SU-DHL-6 (cell line): ENCODE results near the gene EDIL3.

Experiments
- H2AFZ ChIP-seq: fragments of 200-600 bp; sonication (generic); 2 replicates; pipeline ENCODE4 v1.6.1; 2014; ENCODE audit warnings: low read depth, mild to moderate bottlenecking, moderate library complexity, mixed read lengths, antibody characterized with exemption, low read length; ENCODE audit not compliant: severe bottlenecking
- H3F3A ChIP-seq: fragments of 200-600 bp; shearing (Covaris generic); 2 replicates; pipeline ENCODE4 v1.6.0; 2016; ENCODE audit warnings: antibody characterized with exemption, mild to moderate bottlenecking; ENCODE audit not compliant: insufficient read depth
- H3K27ac ChIP-seq: fragments of 200-600 bp; sonication (generic); 2 replicates; pipeline ENCODE4 v1.5.1; 2016; ENCODE audit warnings: low read depth, mild to moderate bottlenecking, low read length, moderate library complexity, mixed read lengths
- H3K27me3 ChIP-seq: fragments of 200-600 bp; sonication (generic), shearing (Covaris generic); 2 replicates; pipeline ENCODE4 v1.6.0; 2014; ENCODE audit warnings: mild to moderate bottlenecking, low read length
- H3K36me3 ChIP-seq: fragments of 200-600 bp; sonication (generic); 2 replicates; pipeline ENCODE4 v1.6.1; 2014; ENCODE audit warnings: mild to moderate bottlenecking, low read length, mixed read lengths
- H3K4me2 ChIP-seq: fragments of 300-600, 200-600 bp; shearing (Covaris generic), sonication (generic); 2 replicates; pipeline ENCODE4 v1.6.0; 2014; ENCODE audit warnings: low read length, low read depth, mild to moderate bottlenecking; ENCODE audit not compliant: poor library complexity, severe bottlenecking
- H3K4me3 ChIP-seq: fragments of 200-600 bp; sonication (generic); 2 replicates; pipeline ENCODE4 v1.5.1; 2014; ENCODE audit warnings: antibody characterized with exemption, low read length, mild to moderate bottlenecking, mixed read lengths; ENCODE audit not compliant: insufficient read depth, poor library complexity, severe bottlenecking
- H3K79me2 ChIP-seq: fragments of 200-600 bp; sonication (generic); 2 replicates; pipeline ENCODE4 v1.6.1; 2014; ENCODE audit warnings: mild to moderate bottlenecking, low read length, moderate library complexity; ENCODE audit not compliant: insufficient read depth
- H3K9ac ChIP-seq: fragments of 200-600 bp; sonication (generic); 2 replicates; pipeline ENCODE4 v1.7.0; 2014; ENCODE audit warnings: mild to moderate bottlenecking, low read length
- H3K9me2 ChIP-seq: fragments of 200-600 bp; sonication (generic); replicated peaks from 2 replicates; pipeline ENCODE4 v1.6.1; 2014; ENCODE audit warnings: low read length; ENCODE audit not compliant: insufficient read depth
- H3K9me3 ChIP-seq: fragments of 200-600 bp; sonication (generic); 2 replicates; pipeline ENCODE4 v1.6.1; 2014; ENCODE audit warnings: low read length, mixed read lengths; ENCODE audit not compliant: insufficient read depth
- H4K20me1 ChIP-seq: fragments of 200-600 bp; sonication (generic); 2 replicates; pipeline ENCODE4 v1.6.1; 2014; ENCODE audit warnings: low read depth, mild to moderate bottlenecking, antibody characterized with exemption, low read length, moderate library complexity, mixed read lengths
- CTCF ChIP-seq: fragments of 200-600 bp; sonication (generic); IDR thresholded peaks from one replicate; pipeline ENCODE4 v1.5.1; 2017; ENCODE audit warnings: antibody characterized with exemption, mild to moderate bottlenecking, low read length, moderate library complexity; ENCODE audit not compliant: insufficient read depth, poor library complexity, severe bottlenecking
- EZH2phosphoT487 ChIP-seq: fragments of 200-600 bp; sonication (generic), shearing (Covaris generic); conservative IDR thresholded peaks from 2 replicates; pipeline ENCODE4 v1.6.1; 2018; ENCODE audit warnings: mild to moderate bottlenecking, antibody characterized with exemption, low read length, moderate library complexity, mixed read lengths

EDIL3 gene

DNA sequence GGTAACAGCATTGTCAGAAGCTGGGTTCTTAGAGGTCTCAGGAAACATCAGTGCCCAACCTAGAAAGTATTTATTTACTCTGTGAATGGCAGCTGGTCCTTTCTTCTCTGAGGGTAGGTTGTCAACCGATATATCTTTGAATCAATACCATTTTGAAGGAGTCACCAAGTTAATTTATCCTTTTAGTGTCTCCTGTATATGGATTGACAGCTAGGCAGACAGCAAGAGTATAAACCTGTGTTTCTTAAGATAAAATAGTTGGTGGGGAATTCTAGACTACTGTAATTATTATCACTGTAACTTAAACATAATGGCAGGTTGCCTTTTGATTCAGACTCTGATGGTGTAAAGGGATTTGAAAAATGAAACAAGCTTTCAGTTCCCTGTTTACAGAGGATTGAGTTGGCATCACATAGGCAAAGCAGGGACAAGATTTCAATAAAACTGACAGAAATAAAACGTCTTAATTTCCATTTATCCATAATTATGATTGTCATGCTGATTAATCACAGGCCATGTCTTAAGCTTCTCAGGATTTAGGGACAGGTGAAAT is 473.2 kb downstream of the EDIL3 start:
- TF ChIP-seq CTCF (no peak), EZH2phosphoT487 (no peak)
- H4K20me1 ChIP-seq = no peaks in the 10 kb centered on the region
- no peak overlapping the region for H3K4me2 ChIP-seq

DNA sequence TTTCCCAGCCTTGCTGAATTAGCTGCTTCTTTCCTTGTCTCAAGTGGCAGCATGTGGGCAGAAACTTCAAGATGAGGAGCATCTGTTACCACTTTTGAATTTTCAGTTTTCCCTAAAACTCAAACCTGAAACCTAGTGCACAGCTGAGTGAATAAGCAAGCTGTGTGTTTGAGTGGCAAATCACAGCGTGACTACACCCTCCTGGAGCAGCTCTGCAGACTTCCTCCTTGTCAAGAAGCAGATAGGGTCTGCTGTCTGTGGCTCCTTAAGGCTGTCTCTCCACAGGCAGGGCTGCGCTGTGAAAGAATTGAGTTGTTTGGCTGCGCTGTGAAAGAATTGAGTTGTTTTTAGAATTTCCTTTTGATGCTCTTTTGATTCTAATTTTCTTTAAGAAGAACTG is 484.4 kb downstream of the EDIL3 start:
- Histone ChIP-seq H3K36me3 (no peaks in the 10 kb centered on the region), H3K79me2 (no peaks in the 10 kb centered on the region), H3K4me3 (no peak overlapping the region), H3F3A (no peaks in the 10 kb centered on the region), H3K9ac (no peak overlapping the region), H3K27ac (no peak overlapping the region), H3K9me2 (no peaks in the 10 kb centered on the region), H2AFZ (no peak overlapping the region), H4K20me1 (no peaks in the 10 kb centered on the region), H3K27me3 (no peaks in the 10 kb centered on the region), H3K9me3 (no peaks in the 10 kb centered on the region), H3K4me2 (no peak overlapping the region)
- TF ChIP-seq CTCF (no peak), EZH2phosphoT487 (no peak)

More for the DNA sequence above, 473.2 kb downstream of the EDIL3 start:
- H3K9me3 ChIP-seq = no peaks in the 10 kb centered on the region
- H3K27me3 ChIP-seq = no peaks in the 10 kb centered on the region
- H3K9me2 ChIP-seq = no peaks in the 10 kb centered on the region
- no peak overlapping the region for H3K4me3 ChIP-seq
- no peak overlapping the region for H3K9ac ChIP-seq
- H3K79me2 ChIP-seq = no peaks in the 10 kb centered on the region
- no peak overlapping the region for H2AFZ ChIP-seq
- no peak overlapping the region for H3K27ac ChIP-seq
- H3K36me3 ChIP-seq = no peaks in the 10 kb centered on the region
- H3F3A ChIP-seq = no peaks in the 10 kb centered on the region

GRCh38 chr5:83899326-83899970 is 485.2 kb downstream of the EDIL3 start:
- no peak for TF ChIP-seq CTCF
- TF ChIP-seq EZH2phosphoT487 = no peak
- Histone ChIP-seq H2AFZ (no peak overlapping the region), H3K9ac (no peak overlapping the region), H3K79me2 (no peaks in the 10 kb centered on the region), H3K9me3 (no peaks in the 10 kb centered on the region), H3K9me2 (no peaks in the 10 kb centered on the region), H3K4me3 (no peak overlapping the region), H3K36me3 (no peaks in the 10 kb centered on the region), H3F3A (no peaks in the 10 kb centered on the region), H3K27ac (no peak overlapping the region), H3K27me3 (no peaks in the 10 kb centered on the region), H4K20me1 (no peaks in the 10 kb centered on the region), H3K4me2 (no peak overlapping the region)
